NCI-H2029 treated with DMSO at 0.1 percent for 48 hours (cell line): Measurements from ENCODE around the gene TOE1.
"Not testable (repeated sequence)": the region's sequence is repeated elsewhere in the genome, so short reads cannot be mapped to it uniquely, and the experiment has no call there.

Experiments used
- DNase-seq: peaks from one replicate; lab custom pipeline; 2025; lab: John Stamatoyannopoulos, UW

The TOE1 gene

DNA sequence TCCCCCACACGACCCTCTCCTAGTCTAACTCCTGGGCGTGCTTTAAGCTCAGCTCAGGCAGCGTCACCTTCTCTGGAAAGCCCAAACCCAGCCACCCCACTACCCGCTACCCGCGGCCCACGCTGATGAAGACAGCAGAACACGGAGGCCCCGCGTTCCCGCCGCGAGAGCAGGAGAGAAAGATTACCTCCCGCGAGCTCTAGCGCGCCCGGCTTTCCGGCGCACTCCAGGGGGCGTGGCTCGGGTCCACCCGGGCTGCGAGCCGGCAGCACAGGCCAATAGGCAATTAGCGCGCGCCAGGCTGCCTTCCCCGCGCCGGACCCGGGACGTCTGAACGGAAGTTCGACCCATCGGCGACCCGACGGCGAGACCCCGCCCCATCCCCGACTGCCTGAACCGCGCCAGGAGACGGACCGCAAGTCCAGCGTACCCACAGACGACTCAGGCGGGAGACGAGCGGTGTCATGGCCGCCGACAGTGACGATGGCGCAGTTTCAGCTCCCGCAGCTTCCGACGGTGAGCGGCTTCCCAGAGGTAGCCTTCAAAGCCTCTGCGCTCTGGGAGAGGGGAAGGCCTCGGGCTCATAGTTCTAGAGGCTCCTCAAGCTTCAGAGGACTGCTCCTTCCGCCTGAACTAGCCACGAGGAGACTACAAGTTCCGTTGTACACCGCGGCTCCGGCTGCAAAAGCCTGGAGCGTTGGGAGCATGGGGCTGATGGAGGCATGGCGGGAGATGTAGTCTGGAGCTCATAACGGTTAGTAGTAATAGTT, at the start of gene TOE1, which contains the start of gene MUTYH:
TOE1 (plus strand) TSS at position 382 of the 770 bp plus-strand sequence; CDS start at position 465, 83 bp downstream.
MUTYH (minus strand) TSS at position 652 of the 770 bp plus-strand sequence. CDS start 5,935 bp downstream, outside the sequence.
- peak; percentile 97 for DNase-seq

DNA sequence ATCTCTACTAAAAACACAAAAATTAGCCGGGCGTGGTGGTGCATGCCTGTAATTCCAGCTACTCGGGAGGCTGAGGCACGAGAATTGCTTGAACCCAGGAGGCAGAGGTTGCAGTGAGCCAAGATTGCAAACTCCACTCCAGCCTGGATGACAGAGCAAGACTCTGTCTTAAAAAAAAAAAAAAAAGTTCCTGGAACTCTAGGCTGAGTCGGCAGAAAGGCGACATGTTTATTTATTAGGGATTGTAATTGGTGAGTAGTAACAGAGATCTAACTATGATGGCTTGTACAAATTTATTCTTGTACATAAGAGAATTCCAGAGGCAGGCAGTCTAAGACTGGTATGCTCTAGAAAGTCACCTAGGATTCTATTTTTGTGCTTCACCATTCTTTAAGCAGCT, 49.0 kb upstream of the TOE1 start:
- not testable (repeated sequence) for DNase-seq

DNA sequence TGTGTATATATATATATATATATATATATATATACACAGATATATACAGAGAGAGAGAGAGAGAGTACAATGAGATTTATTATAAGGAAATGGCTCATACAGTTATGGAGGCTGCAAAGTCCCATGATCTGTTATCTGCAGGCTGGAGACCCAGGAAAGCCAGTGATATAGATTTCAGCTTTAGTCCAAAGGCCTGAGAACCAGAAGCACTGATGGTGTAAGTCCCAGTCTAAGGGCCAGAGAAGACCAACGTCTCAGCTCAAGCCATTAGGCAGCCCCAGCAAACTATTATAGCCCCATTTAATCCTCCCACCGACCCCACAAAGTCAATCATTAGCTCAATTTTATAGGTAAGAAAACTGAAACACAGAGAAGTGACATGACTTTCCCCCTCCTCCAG, 48.3 kb upstream of the TOE1 start:
- no peak for DNase-seq

DNA sequence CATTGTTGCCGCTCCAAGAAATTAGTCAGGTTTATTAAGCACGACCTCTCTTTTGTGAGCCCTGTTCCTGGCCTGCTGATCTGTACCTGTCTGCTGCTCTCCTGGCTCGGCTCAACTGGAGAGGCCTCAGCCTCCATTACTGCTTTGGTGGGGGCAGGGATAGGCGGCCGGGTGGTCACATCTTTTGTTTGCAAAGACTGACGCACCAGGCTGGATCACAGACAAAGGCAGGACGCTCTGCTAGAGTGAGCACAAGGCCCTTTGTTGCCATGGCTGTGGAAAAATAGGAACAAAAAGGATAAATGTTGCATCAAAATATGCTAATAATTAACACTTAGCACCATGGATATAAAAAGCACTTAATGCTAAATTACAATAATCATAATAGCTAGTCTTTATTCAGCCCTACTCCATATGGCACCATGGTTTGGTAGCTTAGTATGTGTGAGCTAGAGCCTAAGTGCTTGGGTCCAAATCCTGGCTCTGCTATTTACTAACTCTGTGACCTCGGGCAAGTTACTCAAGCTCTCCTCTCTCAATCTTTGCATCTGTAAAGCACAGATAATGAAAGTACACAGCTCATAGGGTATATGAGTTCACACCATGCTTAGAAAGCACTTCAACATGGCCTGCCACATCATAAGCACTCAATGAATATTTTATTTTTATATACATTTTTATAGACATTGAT, 42.2 kb upstream of the TOE1 start:
- DNase-seq, result no peak

DNA sequence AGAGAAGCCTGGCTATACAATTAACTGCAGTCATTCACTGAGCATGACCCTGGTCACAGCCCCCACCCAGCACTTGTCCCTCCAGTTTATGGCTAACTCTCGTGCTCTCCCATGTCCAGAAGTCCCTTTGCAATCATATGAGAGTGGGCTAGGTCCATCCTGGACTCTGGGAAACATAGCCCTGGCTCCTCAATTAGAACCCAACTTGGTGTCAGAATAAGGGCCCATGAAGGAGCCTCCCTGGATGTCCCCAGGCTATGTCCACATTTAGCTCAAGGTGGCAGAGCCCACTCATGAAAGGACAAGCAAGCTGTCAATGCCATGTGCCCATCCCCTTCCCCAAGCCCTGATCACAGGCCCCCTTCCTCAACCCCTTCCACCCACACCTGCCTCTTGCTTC, 40.7 kb upstream of the TOE1 start:
- no peak for DNase-seq

DNA sequence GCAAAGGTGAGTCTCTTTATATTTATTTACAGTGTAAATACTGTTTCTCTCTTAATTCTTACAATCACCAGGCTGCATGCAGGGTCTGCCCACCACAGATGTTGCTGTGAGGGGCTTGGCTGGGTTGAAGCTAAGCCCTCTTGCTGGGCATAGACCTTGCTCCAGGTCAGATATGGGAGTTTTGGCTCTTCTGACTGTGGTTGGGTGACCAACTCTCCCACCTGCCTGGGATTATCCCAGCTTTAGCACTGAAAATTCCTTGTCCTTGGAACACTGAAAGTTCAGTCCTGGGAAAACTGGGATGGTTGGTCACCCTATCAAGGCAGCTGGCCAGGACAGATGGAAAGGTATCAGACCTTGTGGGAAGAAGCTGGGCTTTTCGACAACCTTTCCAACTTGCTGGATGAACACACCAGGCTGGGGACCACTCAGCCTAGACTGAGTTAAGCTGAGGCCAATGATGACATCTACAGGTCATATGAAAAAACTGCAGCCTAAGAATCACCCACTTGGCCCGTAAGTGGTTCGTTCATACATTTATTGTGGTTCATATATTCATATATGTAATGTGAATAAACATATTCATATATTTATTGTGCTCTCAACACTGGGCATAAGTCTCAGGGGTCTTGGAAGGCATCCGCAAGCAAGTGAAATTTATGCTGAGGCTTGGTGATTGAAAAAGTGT, 39.8 kb upstream of the TOE1 start:
- DNase-seq, result peak; percentile 87

DNA sequence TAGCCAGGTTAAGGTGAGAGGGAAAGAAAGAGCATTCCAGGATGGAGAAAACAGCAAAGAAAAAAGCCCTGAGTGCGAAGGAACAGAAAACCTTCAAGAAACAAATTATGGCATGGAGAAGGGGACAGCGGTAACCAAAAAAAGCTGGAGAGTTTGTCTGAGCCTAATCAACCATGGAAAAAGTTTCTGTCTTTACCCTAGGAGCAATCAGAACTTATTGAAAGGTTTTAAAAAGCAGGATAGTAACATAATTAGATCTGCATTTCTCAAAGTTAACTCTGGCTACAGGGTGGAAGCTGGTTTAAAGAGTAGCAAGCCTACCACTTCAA, 39.3 kb upstream of the TOE1 start:
- no peak for DNase-seq

DNA sequence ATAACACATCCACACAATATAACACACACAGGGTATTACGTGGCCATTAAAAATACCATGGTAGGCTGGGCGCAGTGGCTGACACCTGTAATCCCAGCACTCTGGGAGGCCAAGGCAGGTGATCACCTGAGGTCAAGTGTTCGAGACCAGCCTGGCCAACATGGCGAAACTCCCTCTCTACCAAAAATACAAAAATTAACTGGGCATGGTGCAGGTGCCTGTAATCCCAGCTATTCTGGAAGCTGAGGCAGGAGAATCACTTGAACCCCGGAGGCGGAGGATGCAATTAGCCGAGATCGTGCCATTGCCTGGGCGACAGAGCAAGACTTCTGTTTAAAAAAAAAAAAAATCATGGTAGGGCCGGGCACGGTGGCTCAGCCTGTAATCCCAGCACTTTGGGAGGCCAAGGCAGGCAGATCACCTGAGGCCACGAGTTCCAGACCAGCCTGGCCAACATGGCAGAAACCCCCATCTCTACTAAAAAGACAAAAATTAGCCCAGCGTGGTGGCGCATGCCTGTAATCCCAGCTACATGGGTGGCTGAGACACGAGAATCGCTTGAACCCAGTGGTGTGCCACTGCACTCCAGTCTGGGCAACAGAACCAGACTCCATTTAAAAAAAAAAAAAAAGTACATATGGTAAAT, 37.3 kb upstream of the TOE1 start:
- DNase-seq, result no peak

DNA sequence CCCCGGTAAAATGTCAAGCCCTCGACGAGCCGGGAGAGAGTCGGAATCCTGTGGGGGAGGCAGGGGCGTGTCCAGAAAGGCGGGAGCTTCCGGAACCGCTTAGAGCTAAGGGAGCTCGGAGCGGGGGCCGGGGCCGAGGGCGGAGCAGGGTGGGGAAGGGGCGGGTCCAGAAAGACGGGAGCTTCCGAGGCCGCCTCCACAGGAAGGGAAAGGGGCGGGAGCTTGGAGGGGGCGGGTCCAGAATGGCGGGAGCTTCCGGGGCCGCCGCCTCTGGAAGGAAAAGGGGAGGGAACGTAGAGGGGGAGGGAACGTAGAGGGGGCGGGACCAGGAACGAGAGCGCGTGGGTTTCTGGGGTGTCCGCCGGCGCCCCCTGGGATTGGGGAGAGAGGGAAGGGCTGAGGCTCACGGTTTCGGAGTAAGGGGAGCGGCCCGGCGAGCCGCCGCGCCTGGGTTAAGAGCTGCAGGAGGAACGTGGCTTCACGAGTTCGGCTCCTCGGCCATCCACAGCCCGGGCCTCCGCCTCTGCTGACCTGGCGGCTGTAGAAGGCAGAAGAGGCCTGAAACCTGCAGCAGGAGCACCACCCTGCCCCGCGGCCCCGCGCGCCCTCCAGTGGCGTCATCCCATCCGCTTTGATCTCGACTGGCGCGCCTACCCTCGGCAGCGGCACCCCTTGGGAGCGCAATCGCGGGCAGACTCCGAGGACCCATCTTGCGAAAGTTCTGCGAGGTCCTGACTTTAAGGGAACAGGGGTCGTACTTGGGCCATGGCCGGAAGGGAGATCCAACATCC, 36.3 kb upstream of the TOE1 start:
- peak; percentile 98 for DNase-seq

DNA sequence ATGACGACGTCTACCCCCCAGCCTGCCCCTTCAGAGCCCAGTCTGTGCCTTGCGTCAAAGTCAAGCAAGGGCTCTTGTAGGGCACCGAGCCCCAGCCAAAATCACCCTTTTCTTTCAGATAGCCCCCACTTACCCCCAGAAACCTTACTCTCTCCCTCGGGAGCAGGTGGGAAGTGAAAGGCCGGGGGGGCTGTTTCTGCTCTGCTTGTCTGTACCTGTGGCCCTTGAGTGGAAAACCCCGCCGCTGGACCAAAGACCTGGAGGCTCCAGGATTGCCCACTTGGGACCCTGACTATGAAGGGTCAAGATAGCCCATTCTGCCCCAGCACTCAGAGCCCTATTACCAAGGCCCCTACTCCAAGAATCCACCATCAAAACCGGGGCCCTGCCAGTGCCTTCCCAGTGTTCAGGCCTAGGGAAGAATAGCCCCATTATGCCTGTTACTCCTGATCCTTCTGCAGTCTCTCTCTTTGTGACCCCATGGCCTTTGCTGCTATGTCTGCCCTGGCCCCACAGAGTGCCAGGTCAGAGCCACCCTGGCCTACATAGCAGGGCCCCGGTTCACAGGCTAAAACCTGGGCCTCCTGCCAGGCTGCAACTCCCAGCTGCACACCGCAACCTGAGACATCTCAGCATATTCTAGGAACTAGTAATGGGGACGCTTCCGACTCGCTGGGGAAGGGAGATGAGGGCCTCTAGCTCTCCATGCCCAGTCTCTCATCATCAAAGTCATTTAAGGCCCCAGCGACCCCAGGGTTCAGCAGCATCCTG, 35.5 kb upstream of the TOE1 start:
- peak; percentile 31 for DNase-seq

DNA sequence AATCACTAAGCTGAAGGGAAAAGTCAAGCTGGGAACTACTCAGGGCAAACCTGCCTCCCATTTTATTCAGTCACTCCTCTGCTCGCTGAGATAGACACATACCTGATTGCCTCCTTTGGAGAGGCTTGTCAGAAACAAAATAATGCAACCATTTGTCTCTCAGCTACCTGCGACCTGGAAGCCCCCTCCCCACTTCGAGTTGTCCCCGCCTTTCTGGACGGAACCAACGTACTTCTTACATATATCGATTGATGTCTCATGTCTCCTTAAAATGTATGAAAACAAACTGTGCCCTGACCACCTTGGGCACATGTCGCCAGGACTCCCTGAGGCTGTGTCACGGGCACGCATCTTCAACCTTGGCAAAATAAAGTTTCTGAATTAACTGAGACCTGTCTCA, 34.7 kb upstream of the TOE1 start:
- DNase-seq, result no peak

DNA sequence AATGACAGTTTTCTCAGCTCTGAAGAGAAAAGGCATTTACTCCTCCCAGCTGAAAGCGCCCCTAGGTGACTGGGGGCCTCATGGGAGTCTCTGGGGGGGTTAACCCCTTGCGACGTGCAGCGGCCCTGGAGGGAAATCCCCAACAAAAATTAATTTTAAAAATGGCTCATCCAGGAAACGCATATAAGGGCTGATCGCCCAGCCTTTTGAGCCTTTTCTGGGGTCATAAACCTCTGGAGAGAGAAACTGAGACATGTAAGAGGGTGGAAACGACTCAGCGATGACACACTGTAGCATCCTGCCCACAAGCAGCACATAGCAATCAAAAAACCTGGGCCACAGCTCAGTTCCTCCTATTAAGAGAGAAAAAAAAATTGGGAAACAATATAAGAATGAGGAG, 33.7 kb upstream of the TOE1 start:
- DNase-seq, result no peak

DNA sequence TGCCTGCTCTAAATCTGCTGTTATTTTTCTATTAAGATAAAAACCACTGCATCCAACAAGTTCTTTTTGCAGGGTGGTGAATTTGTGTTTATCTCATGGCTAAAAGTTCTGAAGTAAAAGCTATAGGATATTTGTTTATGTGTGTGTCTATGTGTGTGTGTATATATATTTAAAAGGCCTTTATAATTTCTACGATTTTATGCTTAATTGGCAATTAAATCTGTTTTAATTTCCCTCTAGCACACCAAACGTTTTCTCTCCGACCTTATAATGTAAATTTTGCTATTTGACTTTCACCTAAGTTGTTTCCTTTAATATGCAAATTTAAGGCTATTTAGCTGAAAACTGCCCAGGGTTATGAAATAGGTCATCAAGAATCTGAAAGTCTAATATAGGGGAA, 33.1 kb upstream of the TOE1 start:
- no peak for DNase-seq

DNA sequence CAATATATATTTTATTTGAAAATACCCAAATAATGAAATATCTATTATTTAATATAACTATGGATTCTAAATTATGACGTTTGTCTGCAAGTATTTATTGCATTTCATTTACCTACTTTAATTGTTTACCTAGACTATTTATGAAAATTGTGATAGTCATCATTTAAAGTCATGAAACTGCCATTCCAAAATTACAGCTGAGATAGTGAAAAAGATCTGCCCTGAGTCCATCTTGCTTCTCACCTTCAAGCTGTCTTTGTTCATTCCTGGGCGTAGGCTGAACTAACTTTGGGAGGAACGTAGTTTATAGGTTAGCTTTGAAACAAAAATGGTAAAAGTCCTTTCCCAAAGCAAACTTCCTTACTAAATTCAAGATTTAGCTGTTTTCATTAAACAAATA, 25.7 kb upstream of the TOE1 start:
- DNase-seq, result no peak

DNA sequence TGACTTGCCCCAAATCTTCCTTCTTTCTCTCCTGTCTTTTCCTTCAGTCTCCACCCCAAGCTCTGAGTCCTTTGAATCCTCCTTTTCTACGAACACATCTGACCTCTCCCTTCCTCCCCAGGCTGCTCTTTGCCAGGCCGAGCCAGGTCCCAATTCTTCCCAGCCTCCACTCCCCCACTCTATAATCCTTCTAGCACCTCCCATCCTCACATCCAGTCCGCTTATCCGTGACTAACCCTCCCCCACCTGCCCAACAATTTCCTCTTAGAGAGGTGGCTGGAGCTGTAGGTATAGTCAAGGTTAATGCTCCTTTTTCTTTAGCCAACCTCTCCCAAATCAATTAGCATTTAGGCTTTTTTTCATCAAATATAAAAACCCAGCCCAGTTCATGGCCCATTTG, 22.8 kb upstream of the TOE1 start:
- no peak for DNase-seq

DNA sequence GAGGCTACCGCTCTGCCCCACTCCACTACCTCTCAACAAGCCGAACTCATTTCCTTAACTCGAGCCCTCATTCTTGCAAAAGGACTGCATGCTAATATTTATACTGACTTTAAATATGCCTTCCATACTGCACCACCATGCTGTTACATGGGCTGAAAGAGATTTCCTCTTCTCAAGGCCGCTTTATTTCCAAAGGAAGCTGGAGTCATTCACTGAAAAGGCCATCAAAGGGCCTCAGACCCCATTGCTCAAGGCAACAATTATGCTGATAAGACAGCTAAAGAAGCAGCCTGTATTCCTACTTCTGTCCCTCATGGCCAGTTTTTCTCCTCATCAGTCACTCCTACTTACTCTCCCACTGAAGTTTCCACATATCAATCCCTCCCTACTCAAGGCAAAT, 20.2 kb upstream of the TOE1 start:
- no peak for DNase-seq

DNA sequence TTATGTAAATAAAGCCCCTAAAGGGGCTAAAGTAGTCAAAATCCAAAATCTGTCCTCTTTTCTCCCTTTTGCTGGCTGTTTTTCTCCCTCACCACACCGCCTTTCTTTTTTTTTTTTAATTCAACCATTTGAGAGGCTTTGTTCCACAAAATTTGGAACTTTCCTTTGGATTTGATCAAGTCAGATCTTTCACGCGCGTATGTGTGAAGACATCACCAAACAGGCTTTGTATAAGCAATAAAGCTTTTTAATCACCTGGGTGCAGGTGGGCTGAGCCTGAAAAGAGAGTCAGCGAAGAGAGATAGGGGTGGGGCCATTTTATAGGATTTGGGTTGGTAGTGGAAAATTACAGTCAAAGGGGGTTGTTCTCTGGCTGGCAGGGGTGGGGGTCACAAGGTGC, 18.5 kb upstream of the TOE1 start:
- DNase-seq, result no peak

DNA sequence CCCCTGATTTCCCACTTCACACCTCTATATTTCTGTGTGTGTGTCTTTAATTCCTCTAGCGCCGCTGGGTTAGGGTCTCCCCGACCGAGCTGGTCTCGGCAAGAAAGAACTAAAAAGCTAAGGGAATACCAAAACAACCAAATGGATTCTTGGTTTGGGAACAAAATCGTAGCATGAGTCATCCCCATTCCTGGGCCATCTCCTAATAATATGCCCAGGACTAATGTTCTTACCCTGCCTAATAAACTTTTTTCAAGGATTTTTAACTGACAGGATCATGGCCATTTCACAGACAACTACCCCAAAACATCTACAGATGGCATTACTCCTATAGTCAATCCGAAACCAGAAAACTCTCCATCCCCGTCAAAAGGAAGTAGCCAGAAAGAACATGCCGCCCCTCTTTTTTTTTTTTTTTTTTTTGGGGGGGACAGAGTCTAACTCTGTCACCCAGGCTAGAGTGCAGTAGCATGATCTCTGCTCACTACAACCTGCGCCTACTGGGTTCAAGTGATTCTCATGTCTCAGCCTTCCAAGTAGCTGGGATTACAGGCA, 17.4 kb upstream of the TOE1 start:
- no peak for DNase-seq

DNA sequence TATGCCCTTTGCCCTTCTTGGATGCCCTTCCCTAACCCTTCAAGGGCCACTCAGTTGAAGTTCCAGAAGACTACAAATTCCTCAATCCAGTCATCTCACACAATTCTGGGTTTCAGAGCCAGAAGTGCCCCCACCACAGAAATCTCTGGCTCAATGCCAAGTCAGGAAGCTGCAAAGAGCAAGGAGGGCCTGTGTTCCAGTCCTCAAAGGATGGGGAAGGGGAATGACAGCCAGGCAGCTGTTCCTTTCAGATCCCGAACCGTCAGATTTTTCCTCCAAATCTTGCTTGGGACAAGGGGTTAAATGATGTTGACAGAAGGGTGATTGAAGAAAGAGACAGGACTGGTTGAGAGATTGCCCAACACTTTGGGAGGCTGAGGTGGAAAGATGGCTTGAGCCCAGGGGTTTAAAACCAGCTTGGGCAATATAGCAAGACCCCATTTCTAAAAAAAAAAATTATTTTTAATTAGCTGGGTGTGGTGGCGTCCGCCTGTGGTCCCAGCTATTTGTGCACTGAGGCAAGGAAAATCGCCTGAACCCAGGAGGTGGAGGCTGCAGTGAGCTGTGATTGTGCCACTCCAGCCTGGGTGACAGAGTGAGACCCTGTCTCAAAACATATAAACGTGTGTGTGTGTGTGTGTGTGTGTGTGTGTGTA, 14.0 kb upstream of the TOE1 start:
- no peak for DNase-seq
